Mucosa of rectum (tissue), 2 donors: Measurements from ENCODE around the gene EFHB.
A peak's percentile ranks its signal among the peaks of the same experiment; 100 is the strongest.
"Not testable (repeated sequence)": the region's sequence is repeated elsewhere in the genome, so short reads cannot be mapped to it uniquely, and the experiment has no call there.

ENCODE experiments used
- H3K27ac ChIP-seq, 2 donors: one replicate each; pipeline ENCODE4 v1.7.0; 2013; ENCODE audit warnings: inconsistent platforms in 2 of 2, low read depth in 2 of 2, low read length in 2 of 2
- H3K27me3 ChIP-seq, 2 donors: one replicate each; pipeline ENCODE4 v1.7.0; 2013; ENCODE audit warnings: low read length in 2 of 2; ENCODE audit not compliant: control insufficient read depth in 2 of 2, insufficient read depth in 2 of 2
- H3K36me3 ChIP-seq, 2 donors: one replicate each; pipeline ENCODE4 v1.7.0; 2013; ENCODE audit warnings: low read length in 2 of 2; ENCODE audit not compliant: control insufficient read depth in 2 of 2, insufficient read depth in 2 of 2
- H3K4me1 ChIP-seq, 2 donors: one replicate each; pipeline ENCODE4 v1.7.0; 2013; ENCODE audit warnings: low read length in 2 of 2, mild to moderate bottlenecking in 1 of 2; ENCODE audit not compliant: control insufficient read depth in 2 of 2, insufficient read depth in 2 of 2
- H3K4me3 ChIP-seq, 2 donors: one replicate each; pipeline ENCODE4 v1.7.0; 2013; ENCODE audit warnings: low read length in 2 of 2
- H3K9ac ChIP-seq, 2 donors: one replicate each; pipeline ENCODE4 v1.7.0; 2013; ENCODE audit warnings: low read length in 2 of 2, low read depth in 1 of 2, mild to moderate bottlenecking in 1 of 2
- H3K9me3 ChIP-seq, 2 donors: one replicate each; pipeline ENCODE4 v1.7.0; 2013; ENCODE audit warnings: low read length in 2 of 2; ENCODE audit not compliant: control insufficient read depth in 2 of 2
- donor health status: healthy.
- donor health status: Normal muscosa, but diverticular disease.

Gene EFHB

GRCh38 chr3:19899264-19899663 lies 34.8 kb downstream of the EFHB start:
- Histone ChIP-seq H3K4me1 (peaks cover 0 to 2% of the 10 kb centered on the region in 2 donors), H3K27me3 (no peaks in the 10 kb centered on the region), H3K9ac (no peak overlapping the region), H3K36me3 (no peaks in the 10 kb centered on the region), H3K4me3 (no peak overlapping the region), H3K9me3 (no peaks in the 10 kb centered on the region), H3K27ac (no peak overlapping the region)

GRCh38 chr3:19898721-19899120 lies 35.3 kb downstream of the EFHB start:
- no peaks in the 10 kb centered on the region for H3K9me3 ChIP-seq

GRCh38 chr3:19891740-19892139 lies 42.3 kb downstream of the EFHB start:
- no peak overlapping the region for H3K4me3 ChIP-seq
- H3K9me3 ChIP-seq, result no peaks in the 10 kb centered on the region
- H3K36me3 ChIP-seq, result no peaks in the 10 kb centered on the region
- H3K9ac ChIP-seq, result no peak overlapping the region
- no peaks in the 10 kb centered on the region for H3K27me3 ChIP-seq
- peaks cover 11 to 27% of the 10 kb centered on the region in 2 donors for H3K4me1 ChIP-seq
- no peak overlapping the region for H3K27ac ChIP-seq

More at GRCh38 chr3:19898721-19899120, 35.3 kb downstream of the EFHB start:
- Histone ChIP-seq H3K9ac (no peak overlapping the region), H3K4me3 (no peak overlapping the region), H3K36me3 (no peaks in the 10 kb centered on the region), H3K4me1 (peaks cover 0 to 2% of the 10 kb centered on the region in 2 donors), H3K27me3 (no peaks in the 10 kb centered on the region), H3K27ac (no peak overlapping the region)

GRCh38 chr3:19888428-19889152 lies 45.4 kb downstream of the EFHB start:
- Histone ChIP-seq H3K9ac (peak overlapping the region; percentile 15 to 36), H3K27ac (peak overlapping the region; percentile 79 to 84), H3K27me3 (no peaks in the 10 kb centered on the region), H3K9me3 (no peaks in the 10 kb centered on the region), H3K4me1 (peaks cover 11 to 27% of the 10 kb centered on the region in 2 donors), H3K36me3 (no peaks in the 10 kb centered on the region), H3K4me3 (peak overlapping the region; percentile 13 to 49)

- not testable (repeated sequence) for H3K27ac ChIP-seq, H3K9ac ChIP-seq, H3K36me3 ChIP-seq, H3K4me3 ChIP-seq, H3K9me3 ChIP-seq, H3K27me3 ChIP-seq
- peaks cover 11 to 26% of the 10 kb centered on the region in 2 donors for H3K4me1 ChIP-seq
Observed at GRCh38 chr3:19887122-19887521, 46.9 kb downstream of the EFHB start.

- Histone ChIP-seq H3K27me3 (no peaks in the 10 kb centered on the region), H3K4me3 (no peak overlapping the region), H3K4me1 (peaks cover 8 to 19% of the 10 kb centered on the region in 2 donors), H3K9me3 (no peaks in the 10 kb centered on the region), H3K9ac (no peak overlapping the region), H3K27ac (no peak overlapping the region), H3K36me3 (no peaks in the 10 kb centered on the region)
Observed at GRCh38 chr3:19886404-19886803, 47.6 kb downstream of the EFHB start.

GRCh38 chr3:19885468-19885867 lies 48.5 kb downstream of the EFHB start:
- H3K27ac ChIP-seq, result no peak overlapping the region
- H3K9ac ChIP-seq, result no peak overlapping the region
- no peaks in the 10 kb centered on the region for H3K36me3 ChIP-seq
- H3K4me3 ChIP-seq, result no peak overlapping the region
- peaks cover 8 to 16% of the 10 kb centered on the region in 2 donors for H3K4me1 ChIP-seq
- no peaks in the 10 kb centered on the region for H3K9me3 ChIP-seq
- no peaks in the 10 kb centered on the region for H3K27me3 ChIP-seq

GRCh38 chr3:19881852-19882251 lies 52.2 kb downstream of the EFHB start:
- Histone ChIP-seq H3K27ac (no peak overlapping the region), H3K36me3 (no peaks in the 10 kb centered on the region), H3K27me3 (no peaks in the 10 kb centered on the region), H3K9ac (no peak overlapping the region), H3K9me3 (no peaks in the 10 kb centered on the region), H3K4me3 (no peak overlapping the region), H3K4me1 (no peaks in the 10 kb centered on the region)

- H3K27ac ChIP-seq, result no peak overlapping the region
- no peak overlapping the region for H3K4me3 ChIP-seq
- H3K36me3 ChIP-seq, result no peaks in the 10 kb centered on the region
- no peaks in the 10 kb centered on the region for H3K9me3 ChIP-seq
- no peaks in the 10 kb centered on the region for H3K4me1 ChIP-seq
- no peak overlapping the region for H3K9ac ChIP-seq
- no peaks in the 10 kb centered on the region for H3K27me3 ChIP-seq
Observed at GRCh38 chr3:19881036-19881435, 53.0 kb downstream of the EFHB start.

GRCh38 chr3:19877656-19878055 lies 56.4 kb downstream of the EFHB start:
- no peaks in the 10 kb centered on the region for H3K36me3 ChIP-seq
- H3K27ac ChIP-seq, result no peak overlapping the region
- H3K4me1 ChIP-seq, result no peaks in the 10 kb centered on the region
- H3K27me3 ChIP-seq, result no peaks in the 10 kb centered on the region
- no peak overlapping the region for H3K4me3 ChIP-seq
- no peak overlapping the region for H3K9ac ChIP-seq
- no peaks in the 10 kb centered on the region for H3K9me3 ChIP-seq
